Suprapubic skin (tissue), 4 donors: Measurements from ENCODE around the gene CHIT1. TPM values are rescaled to one million over a fixed set of nuclear protein-coding genes. Genes with fewer than 3 reads are reported as not detected.

Source experiments
- DNase-seq, 2 donors: peaks; one replicate each; pipeline ENCODE4 v3.0.0-alpha.2; 2019; ENCODE audit warnings: low spot score in 2 of 2
- H3K27ac ChIP-seq: fragments of 200-600 bp; sonication (generic); one replicate; pipeline ENCODE4 v1.5.1; 2019
- H3K27me3 ChIP-seq: fragments of 200-600 bp; sonication (generic); one replicate; pipeline ENCODE4 v1.5.1; 2019
- H3K36me3 ChIP-seq: fragments of 200-600 bp; sonication (generic); one replicate; pipeline ENCODE4 v1.5.1; 2019
- H3K4me1 ChIP-seq: fragments of 200-600 bp; sonication (generic); one replicate; pipeline ENCODE4 v1.5.1; 2019
- H3K4me3 ChIP-seq: fragments of 200-600 bp; sonication (generic); one replicate; pipeline ENCODE4 v1.5.1; 2019; ENCODE audit warnings: mild to moderate bottlenecking
- H3K9me3 ChIP-seq: fragments of 200-600 bp; sonication (generic); one replicate; pipeline ENCODE4 v1.5.1; 2019
- EP300 ChIP-seq: sonication (generic); formaldehyde crosslinking; IDR thresholded peaks from one replicate; pipeline ENCODE4 v1.6.1; 2017; ENCODE audit warnings: antibody characterized with exemption
- POLR2A ChIP-seq, 2 donors: fragments of 450-650 bp; IDR thresholded peaks; one replicate each; pipeline ENCODE4 v1.6.1; 2017; ENCODE audit warnings: antibody characterized with exemption in 2 of 2, mild to moderate bottlenecking in 2 of 2, moderate library complexity in 2 of 2
- POLR2AphosphoS5 ChIP-seq, 3 donors: sonication (generic); formaldehyde crosslinking; IDR thresholded peaks; one replicate each; pipeline ENCODE4 v1.6.1; 2017; ENCODE audit warnings: antibody characterized with exemption in 3 of 3
- WGBS: methylation state at CpG from one replicate; pipeline ENCODE4 v1.1.5; 2018; 5-methylcytosine and 5-hydroxymethylcytosine counted together
- total RNA-seq, 4 donors: library from RNA; depleted of rRNA; stranded (reverse); fragments of >200 nt; gene quantifications; one replicate each; pipeline ENCODE4 v1.1.0, GENCODE V29; 2016
- TF ChIP-seq, protein P1 (sequence below), 2 donors: fragments of 200-600 bp in 1 of 2; fragments of 450-650 bp in 1 of 2; sonication (generic) in 1 of 2; IDR thresholded peaks; one replicate each; pipeline ENCODE4 v1.5.1; 2016 to 2019; ENCODE audit warnings: antibody characterized with exemption in 2 of 2, mild to moderate bottlenecking in 1 of 2, moderate library complexity in 1 of 2

CHIT1 gene
- total RNA-seq, 4 donors from 2014 or later, result 0.23 to 0.68 (median 0.32) TPM; not detected in 1

GRCh38 chr1:203276408-203276807 lies 46.9 kb upstream of the CHIT1 start:
- no peak for TF ChIP-seq POLR2AphosphoS5 (IDR thresholded peaks at IDR 0.05)
- no peak for TF ChIP-seq POLR2A (IDR thresholded peaks at IDR 0.05)
- TF ChIP-seq, protein P1, sequence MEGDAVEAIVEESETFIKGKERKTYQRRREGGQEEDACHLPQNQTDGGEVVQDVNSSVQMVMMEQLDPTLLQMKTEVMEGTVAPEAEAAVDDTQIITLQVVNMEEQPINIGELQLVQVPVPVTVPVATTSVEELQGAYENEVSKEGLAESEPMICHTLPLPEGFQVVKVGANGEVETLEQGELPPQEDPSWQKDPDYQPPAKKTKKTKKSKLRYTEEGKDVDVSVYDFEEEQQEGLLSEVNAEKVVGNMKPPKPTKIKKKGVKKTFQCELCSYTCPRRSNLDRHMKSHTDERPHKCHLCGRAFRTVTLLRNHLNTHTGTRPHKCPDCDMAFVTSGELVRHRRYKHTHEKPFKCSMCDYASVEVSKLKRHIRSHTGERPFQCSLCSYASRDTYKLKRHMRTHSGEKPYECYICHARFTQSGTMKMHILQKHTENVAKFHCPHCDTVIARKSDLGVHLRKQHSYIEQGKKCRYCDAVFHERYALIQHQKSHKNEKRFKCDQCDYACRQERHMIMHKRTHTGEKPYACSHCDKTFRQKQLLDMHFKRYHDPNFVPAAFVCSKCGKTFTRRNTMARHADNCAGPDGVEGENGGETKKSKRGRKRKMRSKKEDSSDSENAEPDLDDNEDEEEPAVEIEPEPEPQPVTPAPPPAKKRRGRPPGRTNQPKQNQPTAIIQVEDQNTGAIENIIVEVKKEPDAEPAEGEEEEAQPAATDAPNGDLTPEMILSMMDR (IDR thresholded peaks at IDR 0.05), result no peak
- no peak for TF ChIP-seq EP300
- no peaks in the 10 kb centered on the region for H3K9me3 ChIP-seq
- H3K4me1 ChIP-seq, result peaks cover 89% of the 10 kb centered on the region
- no peaks in the 10 kb centered on the region for H3K27me3 ChIP-seq
- no peaks in the 10 kb centered on the region for H3K36me3 ChIP-seq
- no peak overlapping the region for H3K4me3 ChIP-seq
- no peak for DNase-seq
- WGBS, result 93% methylated on average over 3 of the region's 5 CpGs
- peak overlapping the region; percentile 86 for H3K27ac ChIP-seq

- Histone ChIP-seq H3K9me3 (no peaks in the 10 kb centered on the region), H3K36me3 (no peaks in the 10 kb centered on the region), H3K4me1 (peaks cover 89% of the 10 kb centered on the region), H3K27ac (peak overlapping the region; percentile 86), H3K4me3 (no peak overlapping the region), H3K27me3 (no peaks in the 10 kb centered on the region)
- WGBS, result 90% methylated on average over 11 of the region's 11 CpGs
- no peak for DNase-seq
- TF ChIP-seq, protein P1 (IDR thresholded peaks at IDR 0.05), result no peak
- TF ChIP-seq EP300 (no peak), POLR2A (IDR thresholded peaks at IDR 0.05) (no peak), POLR2AphosphoS5 (IDR thresholded peaks at IDR 0.05) (no peak)
These were observed 46.3 kb upstream of the CHIT1 start for GRCh38 chr1:203275656-203276272.

- Histone ChIP-seq H3K36me3 (no peaks in the 10 kb centered on the region), H3K9me3 (no peaks in the 10 kb centered on the region), H3K27ac (peak overlapping the region; percentile 86), H3K4me1 (peaks cover 81% of the 10 kb centered on the region), H3K27me3 (no peaks in the 10 kb centered on the region), H3K4me3 (no peak overlapping the region)
- TF ChIP-seq POLR2A (IDR thresholded peaks at IDR 0.05) (no peak), POLR2AphosphoS5 (IDR thresholded peaks at IDR 0.05) (peak in 2 of 3 donors; percentile 42 to 49), EP300 (peak; percentile 90)
- WGBS, result 44% methylated on average over 12 of the region's 12 CpGs
- no peak for DNase-seq
These were observed 45.3 kb upstream of the CHIT1 start for GRCh38 chr1:203274603-203275381.

DNA sequence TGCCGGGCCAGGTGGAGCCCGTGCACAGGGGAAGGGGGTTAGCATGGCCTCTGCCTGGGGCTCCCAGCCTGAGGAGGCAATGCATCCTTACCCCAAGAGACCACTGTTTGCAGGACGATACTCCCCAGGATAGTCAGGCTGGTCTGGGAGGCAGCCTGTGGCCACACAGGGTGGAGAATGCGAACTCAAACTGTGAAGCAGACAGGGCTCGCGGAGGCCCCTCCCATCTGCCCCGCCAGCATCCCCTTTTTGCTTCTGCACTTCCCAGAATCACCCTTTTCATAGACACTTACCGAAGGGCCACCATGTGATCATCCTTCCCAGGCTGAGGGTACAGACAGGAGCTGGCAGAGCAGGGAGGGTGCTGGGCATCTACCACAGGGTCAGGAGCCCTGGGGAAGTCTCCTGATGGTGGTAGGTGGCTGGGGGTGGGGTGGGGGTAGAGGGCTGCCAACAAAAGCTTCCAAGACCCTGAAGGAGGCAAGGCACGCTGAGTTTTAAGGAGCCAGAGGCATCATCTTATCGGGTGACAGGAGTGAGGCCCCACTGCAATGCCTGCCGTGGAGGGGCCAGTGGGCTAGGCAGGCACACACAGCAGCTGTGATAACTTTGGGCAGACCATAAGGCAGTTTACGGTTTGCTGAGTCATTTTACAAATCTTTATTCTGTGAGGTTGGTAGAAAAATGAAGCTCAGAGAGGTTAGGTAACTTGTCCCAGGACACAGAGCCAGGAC lies 44.6 kb upstream of the CHIT1 start:
- Histone ChIP-seq H3K9me3 (no peaks in the 10 kb centered on the region), H3K27ac (peak overlapping the region; percentile 86), H3K4me3 (peak overlapping the region; percentile 26), H3K27me3 (no peaks in the 10 kb centered on the region), H3K36me3 (no peaks in the 10 kb centered on the region), H3K4me1 (peaks cover 77% of the 10 kb centered on the region)
- TF ChIP-seq EP300 (no peak), POLR2A (IDR thresholded peaks at IDR 0.05) (no peak)
- TF ChIP-seq, protein P1 (IDR thresholded peaks at IDR 0.05), result no peak
- no peak for DNase-seq
- 85% methylated on average over 8 of the region's 12 CpGs for WGBS

GRCh38 chr1:203273206-203273868 lies 43.9 kb upstream of the CHIT1 start:
- Histone ChIP-seq H3K4me3 (peak overlapping the region; percentile 26), H3K9me3 (no peaks in the 10 kb centered on the region), H3K27ac (peak overlapping the region; percentile 86), H3K36me3 (no peaks in the 10 kb centered on the region), H3K4me1 (peaks cover 76% of the 10 kb centered on the region), H3K27me3 (no peaks in the 10 kb centered on the region)
- DNase-seq, result peak; percentile 89 to 90
- TF ChIP-seq EP300 (no peak), POLR2AphosphoS5 (IDR thresholded peaks at IDR 0.05) (peak in 2 of 3 donors; percentile 54 to 88), POLR2A (IDR thresholded peaks at IDR 0.05) (no peak)
- TF ChIP-seq, protein P1 (IDR thresholded peaks at IDR 0.05), result peak; percentile 95 to 96
- WGBS, result 24% methylated on average over 26 of the region's 32 CpGs
